AG09319 (cell line): ENCODE data around the gene FAM124A.

ENCODE experiments used
- DNase-seq: peaks from one replicate; pipeline ENCODE4 v3.0.0-alpha.2; 2010; ENCODE audit warnings: low read depth; ENCODE audit errors: extremely low read depth
- TF ChIP-seq, protein P1 (sequence below): IDR thresholded peaks from 2 replicates; pipeline ENCODE4 v1.5.1; 2011; ENCODE audit warnings: low read depth, mild to moderate bottlenecking, inconsistent platforms, low read length, moderate library complexity

Gene FAM124A

DNA sequence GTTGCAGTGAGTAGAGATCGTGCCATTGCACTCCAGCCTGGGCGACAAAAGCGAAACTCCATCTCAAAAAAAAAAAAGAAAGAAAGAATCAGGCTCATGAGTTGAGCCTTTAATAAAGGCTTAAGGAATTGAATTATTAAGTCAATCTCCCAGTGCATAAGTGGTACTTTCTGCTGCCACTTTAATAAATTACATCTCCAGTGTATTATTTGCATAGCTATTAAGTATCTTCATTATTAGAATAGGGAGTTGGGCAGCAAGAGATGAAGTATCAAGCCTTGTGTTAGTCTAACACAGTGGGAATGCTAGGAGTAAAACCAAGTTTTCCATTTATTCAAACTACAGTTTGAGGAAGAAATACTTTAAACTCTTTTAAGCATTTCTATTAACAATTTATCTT lies 15.6 kb upstream of the FAM124A start:
- DNase-seq, result no peak
- TF ChIP-seq, protein P1, sequence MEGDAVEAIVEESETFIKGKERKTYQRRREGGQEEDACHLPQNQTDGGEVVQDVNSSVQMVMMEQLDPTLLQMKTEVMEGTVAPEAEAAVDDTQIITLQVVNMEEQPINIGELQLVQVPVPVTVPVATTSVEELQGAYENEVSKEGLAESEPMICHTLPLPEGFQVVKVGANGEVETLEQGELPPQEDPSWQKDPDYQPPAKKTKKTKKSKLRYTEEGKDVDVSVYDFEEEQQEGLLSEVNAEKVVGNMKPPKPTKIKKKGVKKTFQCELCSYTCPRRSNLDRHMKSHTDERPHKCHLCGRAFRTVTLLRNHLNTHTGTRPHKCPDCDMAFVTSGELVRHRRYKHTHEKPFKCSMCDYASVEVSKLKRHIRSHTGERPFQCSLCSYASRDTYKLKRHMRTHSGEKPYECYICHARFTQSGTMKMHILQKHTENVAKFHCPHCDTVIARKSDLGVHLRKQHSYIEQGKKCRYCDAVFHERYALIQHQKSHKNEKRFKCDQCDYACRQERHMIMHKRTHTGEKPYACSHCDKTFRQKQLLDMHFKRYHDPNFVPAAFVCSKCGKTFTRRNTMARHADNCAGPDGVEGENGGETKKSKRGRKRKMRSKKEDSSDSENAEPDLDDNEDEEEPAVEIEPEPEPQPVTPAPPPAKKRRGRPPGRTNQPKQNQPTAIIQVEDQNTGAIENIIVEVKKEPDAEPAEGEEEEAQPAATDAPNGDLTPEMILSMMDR, result no peak

DNA sequence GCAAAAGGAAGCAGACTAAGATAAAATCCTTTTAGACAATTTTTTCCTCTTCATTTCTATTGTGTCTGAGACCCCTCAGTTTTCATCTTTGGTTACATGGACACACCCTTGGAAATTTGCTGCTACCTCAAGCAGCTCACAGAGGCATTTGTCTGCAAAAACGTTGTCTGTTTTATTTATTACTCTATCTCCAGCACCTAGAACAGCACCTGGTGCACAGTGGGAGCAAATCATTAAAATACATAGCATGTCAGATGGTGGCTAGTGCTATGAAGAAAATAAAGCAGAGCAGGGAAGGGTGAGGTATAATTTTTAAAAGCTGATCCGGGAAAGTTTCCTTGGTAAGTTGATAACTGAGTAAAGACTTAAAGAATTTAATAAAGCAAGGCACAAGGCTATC lies 14.3 kb upstream of the FAM124A start:
- DNase-seq, result no peak
- TF ChIP-seq, protein P1, result no peak

DNA sequence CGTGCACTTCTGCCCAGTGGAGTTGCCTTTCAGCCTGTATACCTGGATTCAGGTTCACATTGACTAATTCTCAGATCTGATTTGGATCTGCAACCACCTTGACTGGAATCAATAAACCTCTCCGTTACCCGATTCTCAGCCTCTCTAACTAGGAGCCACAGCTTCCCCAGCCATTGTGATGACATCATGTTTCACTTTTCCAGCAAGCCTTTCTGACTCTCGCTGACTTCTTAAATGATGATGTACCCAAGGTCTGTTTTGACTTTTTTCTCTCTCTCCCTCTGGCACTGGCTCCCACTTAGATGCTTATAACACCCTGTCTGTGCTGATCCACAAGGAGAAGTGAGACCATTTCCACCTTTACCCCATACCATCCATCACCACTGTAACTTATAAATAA lies 13.5 kb upstream of the FAM124A start:
- DNase-seq, result no peak
- TF ChIP-seq, protein P1, result no peak

DNA sequence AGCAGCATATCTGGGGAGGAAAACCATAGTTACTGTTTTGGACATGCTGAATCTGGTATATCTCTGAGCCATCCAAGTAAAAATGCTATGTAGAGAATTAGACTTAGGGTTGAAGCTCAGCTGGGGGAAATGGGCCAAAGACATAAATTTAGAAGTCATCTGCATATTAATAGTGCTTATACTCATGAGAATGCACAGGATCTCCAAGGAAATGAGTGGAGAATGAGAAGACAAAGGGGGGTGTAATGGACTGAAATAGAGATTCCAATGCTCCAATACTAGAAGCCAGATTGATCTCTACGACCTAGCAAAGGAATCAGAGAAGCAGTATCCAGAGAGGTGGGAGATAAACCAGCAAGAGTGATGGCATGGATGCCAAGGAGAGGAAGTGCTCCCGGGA lies 10.3 kb upstream of the FAM124A start:
- no peak for DNase-seq
- TF ChIP-seq, protein P1, result no peak

DNA sequence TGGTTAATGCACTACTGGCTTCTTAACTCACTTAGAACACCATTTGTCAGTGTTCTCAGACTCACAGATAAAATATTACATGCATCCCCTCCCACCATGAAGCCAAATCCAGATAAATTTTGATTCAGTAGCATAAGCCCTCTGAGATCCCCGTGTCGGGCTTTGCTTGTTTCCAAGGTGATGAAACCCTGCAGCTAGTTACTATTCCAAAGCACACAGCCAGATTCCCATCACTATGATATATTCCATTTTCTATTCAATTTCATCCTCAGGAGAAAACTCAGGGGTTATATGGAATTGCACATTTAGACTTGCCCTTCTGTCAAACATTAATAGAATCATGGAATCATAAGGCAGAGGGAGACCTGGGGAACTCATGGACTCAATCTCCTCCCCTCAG lies 9.4 kb upstream of the FAM124A start:
- no peak for DNase-seq
- TF ChIP-seq, protein P1, result no peak

DNA sequence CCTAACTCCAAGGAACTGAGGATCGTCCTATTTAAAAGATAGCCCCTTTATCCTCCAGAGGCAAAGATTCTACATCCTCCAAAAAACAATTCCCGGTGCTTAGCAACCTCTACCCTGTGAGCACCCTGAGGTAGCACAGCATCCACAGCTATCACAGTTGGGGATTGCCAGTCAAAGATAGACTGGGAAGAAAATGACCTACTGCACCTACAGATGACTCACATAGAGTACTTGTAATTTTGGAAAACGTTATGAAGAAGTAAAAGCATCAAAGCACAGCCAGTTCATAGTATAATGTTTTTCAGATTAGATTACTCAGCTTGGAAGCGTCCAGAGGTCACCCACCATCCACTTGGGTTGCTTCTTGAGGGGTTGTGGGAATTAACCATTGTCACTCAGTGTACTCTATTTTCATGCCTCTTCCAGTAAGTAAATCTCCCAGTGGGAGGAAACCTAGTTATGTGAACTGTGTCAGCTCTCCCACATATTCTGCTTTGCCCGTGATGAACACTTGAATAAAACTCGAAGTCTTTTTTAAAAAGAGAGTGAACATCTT lies 8.9 kb upstream of the FAM124A start:
- no peak for DNase-seq
- TF ChIP-seq, protein P1, result no peak

DNA sequence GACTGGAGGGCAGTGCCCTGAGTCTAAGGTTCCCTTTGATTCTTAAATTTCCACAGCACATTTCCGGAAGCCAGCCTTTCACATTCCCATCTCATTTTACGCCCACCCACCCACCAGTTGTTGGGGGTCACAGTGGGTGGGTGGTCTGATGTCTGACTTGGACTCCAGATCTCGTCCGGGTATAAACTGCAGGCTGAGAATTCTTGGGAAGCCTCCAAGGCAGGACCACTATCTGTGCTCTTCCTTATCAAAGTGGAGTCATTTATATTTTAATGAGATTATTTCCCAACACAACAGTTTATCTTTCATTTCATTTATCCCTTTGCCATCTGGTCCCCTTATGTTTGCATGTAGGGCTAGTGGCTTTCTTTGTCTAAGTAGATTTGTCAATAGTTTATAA lies 3.6 kb upstream of the FAM124A start:
- no peak for DNase-seq
- TF ChIP-seq, protein P1, result no peak
